B cell (primary cell): ENCODE results near the gene THBD. TPM values are rescaled to one million over a fixed set of nuclear protein-coding genes. Genes with fewer than 3 reads are reported as not detected.

ENCODE experiments used
- ATAC-seq: fragments of 200-7000 bp; cut with Tn5 transposase; one replicate; pipeline ENCODE4 v1.10.0; 2021; ENCODE audit warnings: low read depth, mild to moderate bottlenecking, moderate number of reproducible peaks, moderate library complexity
- CTCF ChIA-PET: fragments of 350-600 bp; sonication (Branson Sonifier 250); formaldehyde crosslinking; loops from one replicate; lab custom pipeline; 2021; ENCODE audit warnings: antibody characterized with exemption, inconsistent platforms; lab: Charles Lee
- POLR2A ChIA-PET: fragments of 350-600 bp; sonication (Branson Sonifier 250); formaldehyde crosslinking; loops from one replicate; lab custom pipeline; 2021; ENCODE audit warnings: antibody characterized with exemption; lab: Charles Lee
- DNase-seq: peaks from one replicate; pipeline ENCODE4 v3.0.0; 2013
- H2AFZ ChIP-seq: 2 replicates; pipeline ENCODE4 v1.6.1; 2012; ENCODE audit warnings: mild to moderate bottlenecking, low read depth, low read length; ENCODE audit not compliant: insufficient read depth, poor library complexity, severe bottlenecking
- H3K27ac ChIP-seq, 2 donors: 1 replicate in 1 of 2; 2 replicates in 1 of 2; pipeline ENCODE4 v1.5.1; 2012 to 2013; ENCODE audit warnings: low read length in 2 of 2, mild to moderate bottlenecking in 2 of 2, moderate library complexity in 1 of 2
- H3K27me3 ChIP-seq, 4 experiments: fragments of 200-600 bp in 1 of 4; sonication (generic) in 1 of 4; replicated peaks in 1 of 4; 1 replicate in 2 of 4; 2 replicates in 2 of 4; pipeline versions ENCODE4 v1.6.1 to v1.7.0; 2013 to 2016; ENCODE audit warnings: low read length in 3 of 4, mild to moderate bottlenecking in 2 of 4, mixed read lengths in 1 of 4, moderate library complexity in 1 of 4; ENCODE audit not compliant: insufficient read depth in 4 of 4, control insufficient read depth in 3 of 4; ENCODE audit errors: control extremely low read depth in 1 of 4
- H3K36me3 ChIP-seq, 2 experiments: replicated peaks in 1 of 2; 1 replicate in 1 of 2; 2 replicates in 1 of 2; pipeline versions ENCODE4 v1.6.1 to v1.7.1; 2013; ENCODE audit warnings: low read length in 1 of 2; ENCODE audit not compliant: insufficient read depth in 2 of 2, control insufficient read depth in 1 of 2; ENCODE audit errors: control extremely low read depth in 1 of 2, extremely low read depth in 1 of 2
- H3K4me1 ChIP-seq, 2 donors: fragments of 200-600 bp in 1 of 2; sonication (generic) in 1 of 2; 1 replicate in 1 of 2; 2 replicates in 1 of 2; pipeline versions ENCODE4 v1.5.1 to v1.6.1; 2013 to 2017; ENCODE audit warnings: low read length in 2 of 2; ENCODE audit not compliant: control insufficient read depth in 2 of 2, insufficient read depth in 2 of 2
- H3K4me2 ChIP-seq: replicated peaks from 2 replicates; pipeline ENCODE3; 2012; ENCODE audit warnings: mild to moderate bottlenecking, low read depth, low read length; ENCODE audit not compliant: poor library complexity, severe bottlenecking
- H3K4me3 ChIP-seq, 5 experiments: fragments of 200-600 bp in 1 of 5; sonication (generic) in 1 of 5; 1 replicate in 3 of 5; 2 replicates in 2 of 5; pipeline versions ENCODE4 v1.5.1 to v1.7.0; 2011 to 2016; ENCODE audit warnings: low read length in 4 of 5, mild to moderate bottlenecking in 4 of 5, low read depth in 2 of 5, control low read depth in 1 of 5, moderate library complexity in 1 of 5; ENCODE audit not compliant: insufficient read depth in 1 of 5; ENCODE audit errors: control extremely low read depth in 1 of 5, extremely low read depth in 1 of 5
- H3K79me2 ChIP-seq: fragments of 200-600 bp; sonication (generic); one replicate; pipeline ENCODE4 v1.6.0; 2016; ENCODE audit warnings: low read length; ENCODE audit not compliant: control insufficient read depth, insufficient read depth
- H3K9ac ChIP-seq: fragments of 200-600 bp; sonication (generic); 2 replicates; pipeline ENCODE4 v1.6.1; 2017; ENCODE audit warnings: mild to moderate bottlenecking, low read length, moderate library complexity
- H3K9me3 ChIP-seq, 3 donors: one replicate each; pipeline versions ENCODE4 v1.6.1 to v1.7.1; 2013; ENCODE audit warnings: low read length in 2 of 3; ENCODE audit not compliant: control insufficient read depth in 2 of 3, insufficient read depth in 1 of 3; ENCODE audit errors: control extremely low read depth in 1 of 3
- H4K20me1 ChIP-seq: 2 replicates; pipeline ENCODE4 v1.6.0; 2012; ENCODE audit warnings: mild to moderate bottlenecking, low read length; ENCODE audit not compliant: insufficient read depth, control insufficient read depth, poor library complexity, severe bottlenecking
- H3K27ac Mint-ChIP-seq: one replicate; pipeline ENCODE4 v1.8.0; 2021; ENCODE audit warnings: mixed read lengths
- H3K27me3 Mint-ChIP-seq: one replicate; pipeline ENCODE4 v1.8.0; 2021; ENCODE audit warnings: mixed read lengths
- H3K4me1 Mint-ChIP-seq: one replicate; pipeline ENCODE4 v1.8.0; 2021; ENCODE audit warnings: mixed read lengths
- H3K4me3 Mint-ChIP-seq: one replicate; pipeline ENCODE4 v1.8.0; 2021; ENCODE audit warnings: mixed read lengths
- H3K9me3 Mint-ChIP-seq: one replicate; pipeline ENCODE4 v1.8.0; 2022; ENCODE audit warnings: mixed read lengths; ENCODE audit not compliant: insufficient read depth
- CTCF ChIP-seq: fragments of 200-600 bp; IDR thresholded peaks from one replicate; pipeline ENCODE4 v1.8.0; 2022; ENCODE audit warnings: antibody characterized with exemption, mild to moderate bottlenecking
- EZH2 ChIP-seq: IDR thresholded peaks from 2 replicates; pipeline ENCODE4 v1.6.1; 2012; ENCODE audit warnings: borderline replicate concordance, low read depth, mild to moderate bottlenecking, moderate library complexity, low read length; ENCODE audit not compliant: insufficient read depth, poor library complexity, severe bottlenecking
- WGBS: methylation state at CpG from one replicate; pipeline ENCODE4 v1.1.5; 2013; ENCODE audit warnings: missing lambda C conversion rate; ENCODE audit not compliant: insufficient coverage; 5-methylcytosine and 5-hydroxymethylcytosine counted together
- intact Hi-C: fragments of 100-400 bp; cut with micrococcal nuclease; formaldehyde crosslinking; loops from one replicate; pipeline ENCODE4 v1.10.0; 2022
- polyA plus RNA-seq: library from polyadenylated mRNA; depleted of rRNA; stranded (reverse); fragments of >200 nt; gene quantifications from 2 replicates; pipeline ENCODE4 v1.2.3, GENCODE V29; 2012
- total RNA-seq, 2 donors: library from RNA; stranded (reverse); fragments of 120-200 nt in 1 of 2; gene quantifications; 1 replicate in 1 of 2; 2 replicates in 1 of 2; pipeline versions ENCODE4 v1.2.3 to v1.2.4, GENCODE V29; 2013 to 2022

THBD gene
- total and polyA plus RNA-seq, 2 donors (not counting 1 experiment from before 2014, with no cell fraction given) = 0.78 TPM; not detected in 1

DNA sequence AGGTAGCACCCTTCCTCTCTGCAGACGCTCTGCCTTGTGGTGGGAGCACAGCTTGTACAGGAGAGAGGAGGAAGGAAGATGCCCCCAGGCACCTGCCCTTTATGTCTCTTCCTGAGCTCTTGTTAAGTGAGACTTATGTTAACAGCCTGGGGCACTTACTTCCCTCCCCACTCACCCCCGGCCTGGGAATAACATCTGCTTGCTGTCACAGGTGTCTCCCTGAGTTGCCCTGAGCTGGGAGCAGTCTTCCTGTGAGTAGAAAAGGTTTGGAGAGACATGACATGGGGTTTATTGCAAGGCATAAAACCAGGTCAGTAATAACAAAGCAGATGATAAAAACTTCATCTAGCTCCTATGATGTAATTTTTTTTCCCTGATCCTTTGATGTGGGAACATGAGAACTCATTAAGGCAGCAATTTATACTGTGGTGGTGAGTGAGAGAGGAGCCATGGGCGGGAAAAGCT lies 12.4 kb downstream of the THBD start:
- intact Hi-C loops = no loop called here
- Histone ChIP-seq H3K27me3 (peaks cover 0 to 12% (median 0%) of the 10 kb centered on the region in 4 experiments), H3K9me3 (peaks cover 0 to 5% (median 0%) of the 10 kb centered on the region in 3 donors), H3K4me1 (no peaks in the 10 kb centered on the region), H3K4me3 (no peak overlapping the region), H3K4me2 (no peak overlapping the region), H2AFZ (no peak overlapping the region), H4K20me1 (no peaks in the 10 kb centered on the region), H3K36me3 (no peaks in the 10 kb centered on the region), H3K79me2 (no peaks in the 10 kb centered on the region), H3K27ac (no peak overlapping the region), H3K9ac (no peak overlapping the region)
- CTCF ChIA-PET = no interaction called here
- TF ChIP-seq CTCF = no peak
- TF ChIP-seq EZH2 = no peak
- Mint-ChIP-seq H3K4me1 (no peaks in the 10 kb centered on the region), H3K27me3 (peaks cover 32% of the 10 kb centered on the region), H3K4me3 (no peak overlapping the region), H3K27ac (no peak overlapping the region), H3K9me3 (no peaks in the 10 kb centered on the region)
- POLR2A ChIA-PET = no interaction called here
- DNase-seq = no peak
- no CpG with 5 or more reads among the region's 3 CpGs for WGBS
- ATAC-seq = no peak

- Histone ChIP-seq H3K9ac (no peak overlapping the region), H2AFZ (no peak overlapping the region), H3K9me3 (peaks cover 0 to 5% (median 0%) of the 10 kb centered on the region in 3 donors), H3K27ac (no peak overlapping the region), H3K4me3 (no peak overlapping the region), H3K36me3 (no peaks in the 10 kb centered on the region), H3K4me1 (no peaks in the 10 kb centered on the region), H3K27me3 (peaks cover 0 to 12% (median 0%) of the 10 kb centered on the region in 4 experiments), H4K20me1 (no peaks in the 10 kb centered on the region), H3K4me2 (no peak overlapping the region), H3K79me2 (no peaks in the 10 kb centered on the region)
- intact Hi-C loops = no loop called here
- Mint-ChIP-seq H3K27me3 (peaks cover 37% of the 10 kb centered on the region), H3K9me3 (no peaks in the 10 kb centered on the region), H3K27ac (no peak overlapping the region), H3K4me1 (no peaks in the 10 kb centered on the region), H3K4me3 (no peak overlapping the region)
- 90% methylated on average over 11 of the region's 11 CpGs for WGBS
- ChIA-PET POLR2A (no interaction called here), CTCF (no interaction called here)
- no peak for ATAC-seq
- TF ChIP-seq CTCF (no peak), EZH2 (no peak)
- DNase-seq = no peak
These were observed 13.1 kb downstream of the THBD start for GRCh38 chr20:23036371-23036770.
